NCI-H128 (cell line): ENCODE results near the gene NDUFS7.
"Not testable (repeated sequence)": the region's sequence is repeated elsewhere in the genome, so short reads cannot be mapped to it uniquely, and the experiment has no call there.

Experiments
- DNase-seq: peaks from one replicate; lab custom pipeline; 2025; ENCODE audit not compliant: unreplicated experiment; lab: John Stamatoyannopoulos, UW

Gene NDUFS7

GRCh38 chr19:1431759-1432506, 48.2 kb downstream of the NDUFS7 start:
- no peak for DNase-seq

GRCh38 chr19:1432507-1432887, 48.8 kb downstream of the NDUFS7 start:
- DNase-seq: no peak

GRCh38 chr19:1433119-1434039, 49.7 kb downstream of the NDUFS7 start:
- no peak for DNase-seq

GRCh38 chr19:1434040-1434366, 50.3 kb downstream of the NDUFS7 start:
- no peak for DNase-seq

GRCh38 chr19:1434577-1435060, 50.9 kb downstream of the NDUFS7 start:
- DNase-seq: no peak

GRCh38 chr19:1435378-1435989, 51.8 kb downstream of the NDUFS7 start:
- no peak for DNase-seq

- DNase-seq: no peak
Observed at GRCh38 chr19:1437609-1438008, 53.9 kb downstream of the NDUFS7 start.

GRCh38 chr19:1438035-1438932, 54.6 kb downstream of the NDUFS7 start, which contains the start of gene RPS15:
TSS of gene RPS15 (plus strand) at chr19:1438396. CDS start at chr19:1438426, 30 bp downstream.
- peak; percentile 92 for DNase-seq

- no peak for DNase-seq
Observed at GRCh38 chr19:1438933-1439354, 55.2 kb downstream of the NDUFS7 start.

- not testable (repeated sequence) for DNase-seq
Observed at GRCh38 chr19:1439525-1440417, 56.1 kb downstream of the NDUFS7 start.

- no peak for DNase-seq
Observed at GRCh38 chr19:1440418-1440801, 56.7 kb downstream of the NDUFS7 start.

- DNase-seq: no peak
Observed at GRCh38 chr19:1441022-1441426, 57.3 kb downstream of the NDUFS7 start.

GRCh38 chr19:1441677-1442438, 58.2 kb downstream of the NDUFS7 start:
- no peak for DNase-seq
